ENCODE results near the gene RAB1B.

Gene RAB1B

GRCh38 chr11:66314186-66314501 is 45.7 kb downstream of the RAB1B start:
- H3K36me3 ChIP-seq = no peaks in the 10 kb centered on the region
- peaks cover 61 to 87% (median 77%) of the 10 kb centered on the region in 10 experiments for H3K4me1 ChIP-seq
- peaks cover 0 to 4% (median 0%) of the 10 kb centered on the region in 11 experiments; a peak in 5 of 22 replicates for H3K9me3 ChIP-seq (replicated peaks in 1 of 11)
- H3K27ac ChIP-seq = peak overlapping the region; percentile 73 to 98 (median 94); a peak in 21 of 22 replicates
- peak overlapping the region; percentile 52 to 80 (median 69) for H3K4me3 ChIP-seq
- H3K4me2 ChIP-seq = peak overlapping the region; percentile 98 to 100 (median 100)
- H3K27me3 ChIP-seq = no peaks in the 10 kb centered on the region
- H3K9ac ChIP-seq = peak overlapping the region; percentile 81 to 92 (median 87)
- TF ChIP-seq Cebpa-rat (IDR thresholded peaks at IDR 0.05) = no peak
- H4K20me1 ChIP-seq = peaks cover 0 to 32% (median 12%) of the 10 kb centered on the region in 11 experiments; a peak in 12 of 22 replicates

GRCh38 chr11:66314561-66315497 is 46.4 kb downstream of the RAB1B start:
- peaks cover 63 to 86% (median 80%) of the 10 kb centered on the region in 10 experiments for H3K4me1 ChIP-seq

GRCh38 chr11:66315498-66315885 is 47.1 kb downstream of the RAB1B start:
- Histone ChIP-seq H3K4me1 (peaks cover 63 to 80% (median 77%) of the 10 kb centered on the region in 10 experiments), H3K27me3 (no peaks in the 10 kb centered on the region), H3K9ac (peak overlapping the region; percentile 81 to 92 (median 87)), H3K36me3 (no peaks in the 10 kb centered on the region), H3K4me3 (peak overlapping the region; percentile 52 to 80 (median 69)), H3K4me2 (peak overlapping the region; percentile 98 to 100 (median 100)), H3K27ac (peak overlapping the region; percentile 73 to 98 (median 94); a peak in 21 of 22 replicates), H3K9me3 (replicated peaks in 1 of 11) (peaks cover 0 to 17% (median 11%) of the 10 kb centered on the region in 11 experiments; a peak in 15 of 22 replicates), H4K20me1 (peaks cover 0 to 32% (median 12%) of the 10 kb centered on the region in 11 experiments; a peak in 12 of 22 replicates)
- no peak for TF ChIP-seq Cebpa-rat (IDR thresholded peaks at IDR 0.05)

More at GRCh38 chr11:66314561-66315497, 46.4 kb downstream of the RAB1B start:
- Histone ChIP-seq H3K27ac (peak overlapping the region; percentile 73 to 98 (median 94); a peak in 21 of 22 replicates), H3K9ac (peak overlapping the region; percentile 81 to 92 (median 87)), H3K9me3 (replicated peaks in 1 of 11) (peaks cover 0 to 11% (median 5%) of the 10 kb centered on the region in 11 experiments; a peak in 14 of 22 replicates), H3K36me3 (no peaks in the 10 kb centered on the region), H3K4me2 (peak overlapping the region; percentile 98 to 100 (median 100)), H3K27me3 (no peaks in the 10 kb centered on the region), H4K20me1 (peaks cover 0 to 32% (median 12%) of the 10 kb centered on the region in 11 experiments; a peak in 12 of 22 replicates), H3K4me3 (peak overlapping the region; percentile 52 to 80 (median 69))
- no peak for TF ChIP-seq Cebpa-rat (IDR thresholded peaks at IDR 0.05)

GRCh38 chr11:66315921-66316811 is 47.7 kb downstream of the RAB1B start:
- Histone ChIP-seq H3K27ac (peak overlapping the region; percentile 73 to 98 (median 94); a peak in 21 of 22 replicates), H3K9ac (peak overlapping the region; percentile 81 to 92 (median 87))

GRCh38 chr11:66316849-66317251 is 48.4 kb downstream of the RAB1B start, which contains the start of gene CD248:
Gene CD248, minus strand, starts transcription at chr11:66317044. Its CDS starts 17 bp downstream, at chr11:66317027.
- TF ChIP-seq Cebpa-rat (IDR thresholded peaks at IDR 0.05) = no peak
- Histone ChIP-seq H3K4me2 (peak within 1 kb of the TSS; percentile 98 to 100 (median 100)), H3K4me1 (peaks cover 63 to 72% (median 69%) of the 10 kb centered on the region in 10 experiments), H3K9ac (peak within 1 kb of the TSS; percentile 81 to 92 (median 87)), H3K4me3 (peak within 1 kb of the TSS; percentile 52 to 80 (median 69)), H3K9me3 (replicated peaks in 1 of 11) (peaks cover 0 to 19% (median 13%) of the 10 kb centered on the region in 11 experiments; a peak in 15 of 22 replicates), H3K27me3 (no peaks in the 10 kb centered on the region), H3K36me3 (no peaks in the 10 kb centered on the region), H3K27ac (peak within 1 kb of the TSS; percentile 73 to 98 (median 94); a peak in 21 of 22 replicates), H4K20me1 (peaks cover 0 to 32% (median 12%) of the 10 kb centered on the region in 11 experiments; a peak in 12 of 22 replicates)

More at GRCh38 chr11:66315921-66316811, 47.7 kb downstream of the RAB1B start:
- no peaks in the 10 kb centered on the region for H3K36me3 ChIP-seq
- peaks cover 0 to 32% (median 12%) of the 10 kb centered on the region in 11 experiments; a peak in 12 of 22 replicates for H4K20me1 ChIP-seq
- H3K4me1 ChIP-seq = peaks cover 63 to 73% (median 70%) of the 10 kb centered on the region in 10 experiments
- H3K4me3 ChIP-seq = peak overlapping the region; percentile 52 to 80 (median 69)
- H3K27me3 ChIP-seq = no peaks in the 10 kb centered on the region
- H3K9me3 ChIP-seq (replicated peaks in 1 of 11) = peaks cover 0 to 18% (median 12%) of the 10 kb centered on the region in 11 experiments; a peak in 15 of 22 replicates
- TF ChIP-seq Cebpa-rat (IDR thresholded peaks at IDR 0.05) = no peak
- H3K4me2 ChIP-seq = peak overlapping the region; percentile 98 to 100 (median 100)

- H3K4me2 ChIP-seq = peak overlapping the region; percentile 98 to 100 (median 100)
- peak overlapping the region; percentile 73 to 98 (median 94); a peak in 21 of 22 replicates for H3K27ac ChIP-seq
- peak overlapping the region in 9 of 10 experiments; percentile 66 to 80 (median 69); a peak in 18 of 20 replicates for H3K4me3 ChIP-seq
- H3K9ac ChIP-seq = peak overlapping the region; percentile 81 to 92 (median 87); a peak in 21 of 22 replicates
- H3K27me3 ChIP-seq = no peaks in the 10 kb centered on the region
- H4K20me1 ChIP-seq = peaks cover 0 to 32% (median 12%) of the 10 kb centered on the region in 11 experiments; a peak in 12 of 22 replicates
- peaks cover 0 to 21% (median 14%) of the 10 kb centered on the region in 11 experiments; a peak in 15 of 22 replicates for H3K9me3 ChIP-seq (replicated peaks in 1 of 11)
- TF ChIP-seq Cebpa-rat (IDR thresholded peaks at IDR 0.05) = no peak
- no peaks in the 10 kb centered on the region for H3K36me3 ChIP-seq
- H3K4me1 ChIP-seq = peaks cover 63 to 77% (median 74%) of the 10 kb centered on the region in 10 experiments
Observed at GRCh38 chr11:66317322-66317722, 48.9 kb downstream of the RAB1B start.

- Histone ChIP-seq H3K4me2 (peak overlapping the region; percentile 98 to 100 (median 100)), H3K4me3 (peak overlapping the region in 9 of 10 experiments; percentile 66 to 80 (median 69); a peak in 18 of 20 replicates), H4K20me1 (peaks cover 0 to 32% (median 12%) of the 10 kb centered on the region in 11 experiments; a peak in 12 of 22 replicates), H3K27ac (peak overlapping the region; percentile 73 to 98 (median 94); a peak in 21 of 22 replicates), H3K9me3 (replicated peaks in 1 of 11) (peaks cover 0 to 21% (median 14%) of the 10 kb centered on the region in 11 experiments; a peak in 15 of 22 replicates), H3K36me3 (no peaks in the 10 kb centered on the region), H3K9ac (peak overlapping the region; percentile 81 to 92 (median 87); a peak in 21 of 22 replicates), H3K27me3 (no peaks in the 10 kb centered on the region), H3K4me1 (peaks cover 62 to 82% (median 79%) of the 10 kb centered on the region in 10 experiments)
- peak; percentile 97 to 100 (median 100) for TF ChIP-seq Cebpa-rat (IDR thresholded peaks at IDR 0.05)
Observed at GRCh38 chr11:66317723-66318599, 49.5 kb downstream of the RAB1B start.
